ENCODE data around the gene GIT2.

DNA sequence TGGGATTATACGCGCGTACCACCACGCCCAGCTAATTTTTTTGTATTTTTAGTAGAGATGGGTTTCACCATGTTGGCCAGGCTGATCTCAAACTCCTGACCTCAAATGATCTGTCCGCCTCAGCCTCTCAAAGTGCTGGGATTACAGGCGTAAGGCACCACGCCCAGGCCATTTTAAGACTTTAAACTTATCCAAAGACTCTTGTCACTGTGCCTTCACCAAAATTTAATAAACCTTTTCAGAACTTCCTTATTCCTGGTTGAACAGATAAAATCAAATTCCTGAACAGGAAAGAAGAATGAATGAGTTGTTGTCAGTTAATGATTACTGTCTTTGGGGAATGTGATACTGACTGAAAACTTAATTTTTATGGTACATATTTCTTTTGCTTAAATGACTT, 37.8 kb downstream of the GIT2 start:
- TF ChIP-seq, protein P1, sequence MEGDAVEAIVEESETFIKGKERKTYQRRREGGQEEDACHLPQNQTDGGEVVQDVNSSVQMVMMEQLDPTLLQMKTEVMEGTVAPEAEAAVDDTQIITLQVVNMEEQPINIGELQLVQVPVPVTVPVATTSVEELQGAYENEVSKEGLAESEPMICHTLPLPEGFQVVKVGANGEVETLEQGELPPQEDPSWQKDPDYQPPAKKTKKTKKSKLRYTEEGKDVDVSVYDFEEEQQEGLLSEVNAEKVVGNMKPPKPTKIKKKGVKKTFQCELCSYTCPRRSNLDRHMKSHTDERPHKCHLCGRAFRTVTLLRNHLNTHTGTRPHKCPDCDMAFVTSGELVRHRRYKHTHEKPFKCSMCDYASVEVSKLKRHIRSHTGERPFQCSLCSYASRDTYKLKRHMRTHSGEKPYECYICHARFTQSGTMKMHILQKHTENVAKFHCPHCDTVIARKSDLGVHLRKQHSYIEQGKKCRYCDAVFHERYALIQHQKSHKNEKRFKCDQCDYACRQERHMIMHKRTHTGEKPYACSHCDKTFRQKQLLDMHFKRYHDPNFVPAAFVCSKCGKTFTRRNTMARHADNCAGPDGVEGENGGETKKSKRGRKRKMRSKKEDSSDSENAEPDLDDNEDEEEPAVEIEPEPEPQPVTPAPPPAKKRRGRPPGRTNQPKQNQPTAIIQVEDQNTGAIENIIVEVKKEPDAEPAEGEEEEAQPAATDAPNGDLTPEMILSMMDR (IDR thresholded peaks at IDR 0.05 in 8 of 11, conservative IDR thresholded peaks at IDR 0.05 in 3 of 11) = no peak
- TF ChIP-seq POLR2AphosphoS5 (IDR thresholded peaks at IDR 0.05) = no peak
- TF ChIP-seq POLR2A (IDR thresholded peaks at IDR 0.05) = no peak

Measured in spleen (tissue), 7 donors.